Measurements from ENCODE around the gene SH2D7.

SH2D7 gene

DNA sequence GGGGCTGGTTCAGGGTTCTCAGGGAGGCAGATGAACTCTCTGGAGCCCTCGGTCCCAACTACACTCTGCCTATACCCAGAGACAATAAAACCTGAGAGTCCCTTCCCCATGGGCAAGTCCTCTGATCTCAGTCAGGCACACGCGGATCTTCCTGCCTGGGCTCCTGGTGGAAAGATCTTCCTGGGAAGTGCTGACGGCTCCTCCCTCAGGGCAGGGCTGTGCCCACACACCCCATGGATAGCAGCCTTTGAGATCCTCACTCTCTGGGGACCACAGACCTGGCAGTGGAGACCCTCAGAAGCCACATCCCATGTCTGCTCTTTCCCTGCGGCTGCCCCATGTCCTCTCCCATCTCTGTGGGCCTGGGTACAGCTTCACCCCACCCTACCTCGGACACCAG lies 10.4 kb downstream of the SH2D7 start:
- TF ChIP-seq, protein P1, sequence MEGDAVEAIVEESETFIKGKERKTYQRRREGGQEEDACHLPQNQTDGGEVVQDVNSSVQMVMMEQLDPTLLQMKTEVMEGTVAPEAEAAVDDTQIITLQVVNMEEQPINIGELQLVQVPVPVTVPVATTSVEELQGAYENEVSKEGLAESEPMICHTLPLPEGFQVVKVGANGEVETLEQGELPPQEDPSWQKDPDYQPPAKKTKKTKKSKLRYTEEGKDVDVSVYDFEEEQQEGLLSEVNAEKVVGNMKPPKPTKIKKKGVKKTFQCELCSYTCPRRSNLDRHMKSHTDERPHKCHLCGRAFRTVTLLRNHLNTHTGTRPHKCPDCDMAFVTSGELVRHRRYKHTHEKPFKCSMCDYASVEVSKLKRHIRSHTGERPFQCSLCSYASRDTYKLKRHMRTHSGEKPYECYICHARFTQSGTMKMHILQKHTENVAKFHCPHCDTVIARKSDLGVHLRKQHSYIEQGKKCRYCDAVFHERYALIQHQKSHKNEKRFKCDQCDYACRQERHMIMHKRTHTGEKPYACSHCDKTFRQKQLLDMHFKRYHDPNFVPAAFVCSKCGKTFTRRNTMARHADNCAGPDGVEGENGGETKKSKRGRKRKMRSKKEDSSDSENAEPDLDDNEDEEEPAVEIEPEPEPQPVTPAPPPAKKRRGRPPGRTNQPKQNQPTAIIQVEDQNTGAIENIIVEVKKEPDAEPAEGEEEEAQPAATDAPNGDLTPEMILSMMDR (IDR thresholded peaks at IDR 0.05; ENCODE audit: control insufficient read depth, extremely low read depth, insufficient read depth): no peak
- no peak for DNase-seq (ENCODE audit: low read depth)
- H3K4me3 ChIP-seq (ENCODE audit: low read depth, low read length): no peak overlapping the region

DNA sequence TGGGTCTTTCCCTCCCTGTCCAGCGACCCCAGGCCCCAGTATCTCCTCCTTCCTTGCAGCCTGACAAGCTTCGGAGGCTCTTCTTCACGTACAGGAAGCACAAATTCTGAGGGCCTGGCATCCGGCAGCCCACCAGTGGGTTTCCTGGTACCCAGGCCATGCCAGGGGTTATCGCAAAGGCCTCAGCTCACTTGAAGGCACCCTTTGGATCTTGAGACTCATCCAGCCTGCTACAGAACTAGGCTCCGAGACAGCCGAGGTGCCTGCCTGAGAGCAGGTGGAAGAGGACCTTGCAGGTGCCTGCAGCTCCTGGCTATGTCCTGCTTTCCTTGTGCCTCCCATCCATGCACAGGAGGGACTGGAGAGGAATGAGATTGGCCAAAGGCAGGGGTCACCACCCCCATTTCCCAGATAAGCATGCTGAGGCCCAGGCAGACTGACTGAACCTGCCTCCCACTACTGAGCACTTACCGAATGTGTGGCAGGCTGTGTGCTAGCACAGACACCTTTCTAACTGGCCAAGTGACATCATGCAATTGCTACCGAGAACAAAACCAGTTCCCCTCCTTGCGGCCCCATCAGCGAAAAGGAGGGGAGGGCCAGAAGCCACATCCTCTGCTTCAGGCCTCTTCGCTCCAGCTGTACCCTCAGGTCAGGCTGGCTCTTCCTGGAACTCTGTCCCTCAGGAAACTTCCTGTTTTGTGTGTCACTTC lies 11.2 kb downstream of the SH2D7 start:
- DNase-seq (ENCODE audit: low read depth): no peak
- TF ChIP-seq, protein P1 (IDR thresholded peaks at IDR 0.05; ENCODE audit: control insufficient read depth, extremely low read depth, insufficient read depth): no peak
- no peak overlapping the region for H3K4me3 ChIP-seq (ENCODE audit: low read depth, low read length)

DNA sequence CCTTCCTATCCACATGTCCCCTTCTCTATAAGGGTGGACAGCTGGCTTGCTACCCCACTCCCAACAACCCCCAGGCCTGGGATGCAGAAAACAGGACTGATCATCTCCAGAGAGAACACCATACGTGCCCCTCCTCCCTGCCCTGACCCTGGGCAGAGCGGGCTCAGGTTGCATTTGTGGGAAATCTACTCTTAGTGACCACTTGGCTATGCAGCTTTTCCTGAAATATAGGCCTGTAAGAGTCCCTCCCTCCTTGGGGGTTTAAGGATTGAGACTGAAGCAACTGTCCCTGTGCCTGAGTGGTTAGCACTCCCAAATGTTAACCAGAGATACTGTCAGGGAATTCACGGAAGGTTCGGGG lies 11.7 kb downstream of the SH2D7 start:
- H3K4me3 ChIP-seq (ENCODE audit: low read depth, low read length): no peak overlapping the region
- TF ChIP-seq, protein P1 (IDR thresholded peaks at IDR 0.05; ENCODE audit: control insufficient read depth, extremely low read depth, insufficient read depth): no peak
- DNase-seq (ENCODE audit: low read depth): no peak

DNA sequence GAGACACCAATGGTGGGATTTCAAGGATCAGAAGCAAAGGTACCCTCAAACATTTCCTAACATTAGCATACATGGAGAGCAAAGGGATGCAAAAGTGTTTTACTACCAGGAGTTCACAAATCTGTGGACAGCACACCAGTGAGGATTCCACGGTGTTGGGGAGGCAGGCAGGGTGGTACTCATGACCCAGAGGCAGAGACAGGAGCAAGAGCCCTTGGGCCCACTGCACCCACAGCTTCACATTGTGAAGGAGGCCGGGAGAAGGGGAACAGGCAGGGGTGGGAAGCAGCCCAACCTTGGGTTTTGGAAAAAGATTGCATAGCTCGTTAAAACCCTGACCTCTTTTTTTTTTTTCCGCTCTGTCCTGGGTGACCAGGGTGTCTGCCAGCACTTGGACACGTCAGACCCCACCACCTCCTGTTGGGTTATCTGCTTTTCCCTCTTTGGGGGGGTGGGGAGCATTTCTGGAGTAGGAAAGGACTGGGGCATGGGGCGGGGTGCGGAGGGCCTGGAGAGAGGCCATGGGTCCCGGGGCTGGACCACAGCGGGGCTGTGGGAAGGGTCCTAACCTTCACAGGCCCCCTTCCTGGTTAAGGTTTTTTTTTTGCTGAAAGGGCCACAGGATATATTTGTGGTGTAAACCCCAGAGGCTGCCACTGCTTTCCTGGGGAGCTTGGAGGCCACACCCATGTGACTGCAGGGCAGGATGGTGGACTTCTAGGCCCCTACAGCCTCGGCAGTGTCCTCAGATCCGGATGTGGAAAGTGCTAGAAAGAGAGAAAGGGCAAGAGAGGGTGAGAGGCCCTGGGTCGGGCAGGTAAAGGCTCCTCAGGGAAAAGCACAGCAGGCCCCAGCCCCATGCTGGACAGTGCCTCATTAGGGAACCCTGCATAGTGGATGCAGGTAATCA lies 12.5 kb downstream of the SH2D7 start:
- no peak overlapping the region for H3K4me3 ChIP-seq (ENCODE audit: low read depth, low read length)
- DNase-seq (ENCODE audit: low read depth): no peak
- TF ChIP-seq, protein P1 (IDR thresholded peaks at IDR 0.05; ENCODE audit: control insufficient read depth, extremely low read depth, insufficient read depth): no peak

DNA sequence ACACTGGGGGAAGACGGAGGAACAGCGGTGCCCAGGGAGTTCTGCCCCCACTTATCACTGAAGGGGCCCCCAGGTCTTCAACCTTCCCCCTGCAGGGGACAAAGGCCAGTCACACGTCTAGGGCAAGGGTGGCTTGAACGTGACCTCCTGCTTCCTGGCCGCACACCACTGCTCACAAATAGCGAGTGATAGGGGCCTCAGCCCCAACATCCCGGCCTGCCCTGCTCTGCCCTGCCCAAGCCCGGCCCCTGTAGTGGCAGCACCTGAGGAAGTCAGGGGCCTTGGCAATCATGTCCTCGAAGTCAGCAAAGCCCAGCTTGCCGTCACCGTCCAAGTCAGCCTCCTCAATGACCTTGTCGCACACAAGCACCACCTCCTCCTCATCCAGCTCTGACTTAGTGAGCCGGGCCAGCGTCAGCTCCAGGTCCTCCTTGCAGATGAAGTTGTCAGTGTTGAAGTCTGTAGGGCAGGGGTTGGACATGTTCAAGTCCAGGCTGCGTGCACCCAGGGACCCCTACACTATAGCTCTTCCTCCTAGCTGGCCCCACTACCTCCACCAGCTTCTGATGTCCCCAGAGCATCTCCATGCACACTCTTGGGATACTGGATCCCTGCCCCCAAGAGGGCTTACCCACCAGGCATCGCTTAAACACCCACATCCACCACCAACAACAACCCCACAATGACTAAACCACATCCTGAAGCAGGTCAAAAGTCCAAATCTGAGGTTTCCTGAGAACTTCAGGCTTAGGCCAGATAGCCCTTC lies 13.3 kb downstream of the SH2D7 start:
- TF ChIP-seq, protein P1 (IDR thresholded peaks at IDR 0.05; ENCODE audit: control insufficient read depth, extremely low read depth, insufficient read depth): no peak
- DNase-seq (ENCODE audit: low read depth): no peak
- H3K4me3 ChIP-seq (ENCODE audit: low read depth, low read length): no peak overlapping the region

DNA sequence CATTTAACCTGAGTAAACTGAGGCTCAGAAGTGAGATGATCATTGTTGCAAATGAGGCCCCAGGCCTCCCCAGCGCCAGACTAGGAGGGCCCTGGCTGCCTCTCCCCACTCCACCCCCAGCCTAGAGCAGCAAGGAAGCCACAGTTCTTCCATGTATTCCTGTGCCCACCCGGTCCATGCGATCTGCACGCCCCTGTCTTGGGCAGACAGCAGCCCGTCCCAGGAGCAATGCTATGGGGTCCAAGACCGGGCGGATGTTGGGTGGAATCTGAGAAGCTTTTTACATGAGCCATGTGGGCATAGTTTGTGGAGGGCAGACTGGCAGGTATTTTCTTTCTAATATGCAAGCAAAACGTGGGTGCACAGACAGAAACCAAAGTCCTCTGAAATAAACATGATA lies 15.1 kb downstream of the SH2D7 start:
- H3K4me3 ChIP-seq (ENCODE audit: low read depth, low read length): no peak overlapping the region
- no peak for DNase-seq (ENCODE audit: low read depth)
- TF ChIP-seq, protein P1 (IDR thresholded peaks at IDR 0.05; ENCODE audit: control insufficient read depth, extremely low read depth, insufficient read depth): no peak

Data from LNCaP clone FGC (cell line).